HG03066 (cell line): ENCODE measurements around the gene PTCD2.

Experiments used
- ATAC-seq: cut with Tn5 transposase; IDR thresholded peaks from one replicate; pipeline ENCODE4 v1.9.1; 2021; ENCODE audit warnings: low read depth; ENCODE audit not compliant: unreplicated experiment

Gene PTCD2

DNA sequence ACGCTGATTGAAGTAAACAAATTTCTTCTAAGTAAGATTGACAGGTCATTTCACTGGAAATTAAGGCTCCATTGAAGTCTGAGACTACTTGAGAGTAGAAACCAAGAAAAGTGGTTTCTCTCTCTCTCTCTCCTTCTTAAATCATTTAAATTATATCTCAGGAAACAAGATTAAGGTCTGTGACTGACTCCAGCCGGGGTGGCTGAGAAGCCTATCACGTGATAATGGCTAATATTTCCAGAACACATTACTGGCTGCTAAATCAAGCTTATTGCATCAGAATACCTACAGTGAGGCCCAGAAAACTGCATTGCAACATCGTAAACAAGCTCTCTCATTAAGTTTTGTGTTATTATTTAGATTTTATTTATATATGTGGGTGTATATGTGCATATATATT is 88.4 kb downstream of the PTCD2 start:
- ATAC-seq, result no peak

DNA sequence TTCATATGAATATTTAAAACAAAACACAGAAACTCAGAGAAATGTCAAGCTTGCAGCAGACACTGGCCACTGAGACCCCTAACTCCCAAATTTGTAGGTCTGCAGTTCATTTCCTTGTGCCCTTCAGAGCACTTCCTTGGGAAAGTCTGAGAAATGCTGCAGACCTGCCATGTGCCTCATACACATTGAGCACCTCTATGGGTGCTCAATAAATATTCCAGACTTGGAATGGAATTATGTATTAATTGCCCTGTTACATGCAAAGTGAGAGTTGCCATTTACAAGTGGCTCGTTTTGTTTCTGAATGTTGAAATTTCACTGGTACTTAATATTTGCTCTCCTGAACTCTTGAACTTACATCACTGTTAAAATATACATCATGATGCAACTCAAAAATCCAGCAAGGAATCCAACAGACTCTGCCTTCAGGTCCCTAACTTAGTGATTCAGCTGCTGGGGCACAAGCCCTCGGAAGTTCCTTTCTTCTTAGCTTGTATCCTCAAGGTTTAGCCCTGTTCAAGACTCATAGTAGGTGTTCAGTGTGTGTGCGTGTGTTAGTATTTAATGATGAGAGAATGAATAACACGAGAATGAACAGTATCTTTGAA is 90.6 kb downstream of the PTCD2 start:
- no peak for ATAC-seq

DNA sequence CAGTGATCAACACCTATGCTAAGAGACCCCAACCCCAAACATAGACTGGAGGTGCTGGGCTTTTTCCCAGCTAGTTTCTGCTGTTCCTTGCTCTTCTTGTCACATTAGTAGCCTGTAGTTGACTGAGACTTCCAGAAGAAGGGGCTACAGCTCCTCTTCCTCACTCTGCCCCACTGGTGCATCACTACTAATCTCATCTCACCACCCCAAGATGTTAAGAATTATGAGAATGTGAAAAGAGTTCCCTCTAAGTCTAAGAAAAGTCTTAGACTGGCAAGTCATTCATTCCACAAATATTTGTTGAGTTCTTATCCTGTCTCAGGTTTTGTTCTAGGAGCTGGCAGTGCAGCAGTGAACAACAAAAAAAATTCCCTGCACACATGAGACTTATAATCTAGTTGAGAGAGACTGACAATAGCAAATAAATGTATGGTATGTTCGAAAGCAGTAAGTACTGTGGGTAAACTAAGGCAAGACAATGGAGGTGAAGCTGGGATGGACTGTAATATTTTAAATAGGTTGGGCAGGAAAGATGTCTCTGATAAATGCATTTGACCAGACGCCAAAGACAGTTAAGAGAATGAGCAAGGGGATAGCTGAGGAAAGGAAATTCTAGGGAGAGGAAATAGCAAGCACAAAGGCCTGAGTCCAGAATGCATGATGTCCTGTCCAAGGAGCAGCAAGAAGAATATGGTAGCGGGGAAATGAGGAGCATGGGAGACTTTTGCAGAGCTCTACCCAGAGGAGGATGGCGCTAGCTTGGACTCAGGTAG is 92.3 kb downstream of the PTCD2 start:
- ATAC-seq, result no peak

DNA sequence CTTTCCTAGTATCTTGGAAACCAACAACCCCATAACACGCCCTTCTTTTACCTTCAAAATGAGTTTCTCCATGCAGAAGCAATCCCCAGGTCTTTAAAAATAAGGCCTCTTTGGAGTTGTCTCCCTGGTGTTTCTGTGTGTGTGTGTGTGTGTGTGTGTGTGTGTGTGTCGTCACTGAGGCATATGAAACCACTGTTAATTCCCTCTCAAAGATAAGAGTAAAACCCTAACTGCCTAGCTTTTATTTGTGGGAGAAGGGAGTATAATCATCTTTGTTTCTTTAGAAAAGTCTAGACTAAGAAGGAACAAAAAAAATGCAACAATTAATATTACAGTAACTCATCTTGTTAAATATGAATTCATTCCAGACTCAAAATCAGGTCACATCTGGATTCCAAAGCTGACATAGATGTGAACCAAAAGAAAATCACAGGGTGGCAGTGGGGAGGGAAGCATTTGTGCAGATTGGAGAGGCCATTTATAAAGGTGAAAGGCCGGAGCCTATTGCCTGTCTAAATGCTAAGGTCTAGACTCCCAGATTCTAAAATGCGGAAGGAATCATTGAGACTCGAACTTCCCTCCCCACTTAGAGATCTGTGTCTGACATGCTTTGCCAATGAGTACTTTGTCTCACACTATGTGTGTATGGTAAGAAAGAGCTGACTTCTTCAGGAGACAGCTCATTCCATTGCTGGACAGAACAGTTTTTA is 95.6 kb downstream of the PTCD2 start:
- no peak for ATAC-seq

DNA sequence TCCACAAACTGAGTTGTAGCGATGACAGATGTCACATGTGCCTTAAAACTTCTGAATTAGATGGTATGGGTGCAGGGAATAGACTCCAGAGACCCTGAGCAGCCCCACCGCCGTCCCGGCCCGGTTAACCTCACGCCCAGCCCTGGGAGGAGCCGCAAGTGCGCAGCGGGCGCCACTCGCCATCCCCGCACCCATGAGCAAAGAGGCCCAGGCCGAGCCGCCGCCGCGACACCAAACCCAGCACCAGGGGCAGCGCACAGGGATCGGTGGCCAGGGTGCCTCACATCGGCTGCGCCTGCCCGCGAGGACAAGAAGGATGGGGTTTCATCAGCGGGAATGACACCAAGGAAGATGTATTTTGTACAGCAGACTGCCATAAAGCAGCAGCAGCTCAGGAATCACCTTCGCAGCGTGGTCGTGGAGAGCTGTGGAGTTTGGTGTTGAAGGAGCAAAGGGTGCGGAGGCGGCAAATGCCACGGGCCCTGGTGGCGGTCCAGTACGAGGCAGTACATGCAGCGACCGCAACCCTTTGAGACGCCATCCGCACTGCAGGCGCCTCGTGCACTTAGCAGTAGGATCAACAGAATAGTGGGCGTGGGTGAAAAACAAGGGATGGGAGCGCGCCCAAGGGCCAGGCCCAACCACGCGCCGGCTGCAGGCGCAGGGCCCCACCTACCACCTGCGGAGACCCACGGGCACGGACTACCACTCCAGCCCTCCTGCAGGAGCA is 97.3 kb downstream of the PTCD2 start:
- no peak for ATAC-seq
